Neural crest cell (in vitro differentiated cells): Measurements from ENCODE around the gene DOCK4. TPM values are rescaled to one million over a fixed set of nuclear protein-coding genes. Genes with fewer than 3 reads are reported as not detected.

Source experiments
- DNase-seq: peaks from one replicate; pipeline ENCODE4 v3.0.0; 2021; ENCODE audit warnings: low read depth, mixed read lengths, low spot score
- H3K27ac Mint-ChIP-seq: one replicate; pipeline ENCODE4 v1.8.0; 2021; ENCODE audit warnings: mild to moderate bottlenecking, mixed read lengths; ENCODE audit not compliant: unreplicated experiment
- H3K27me3 Mint-ChIP-seq: 2 replicates; pipeline ENCODE4 v1.8.0; 2021; ENCODE audit warnings: low read depth, mild to moderate bottlenecking, mixed read lengths
- H3K36me3 Mint-ChIP-seq: 2 replicates; pipeline ENCODE4 v1.8.0; 2021; ENCODE audit warnings: low read depth, mild to moderate bottlenecking, mixed read lengths
- H3K4me1 Mint-ChIP-seq: 2 replicates; pipeline ENCODE4 v1.8.0; 2021; ENCODE audit warnings: mixed read lengths
- H3K4me3 Mint-ChIP-seq: one replicate; pipeline ENCODE4 v1.8.0; 2021; ENCODE audit warnings: mild to moderate bottlenecking, mixed read lengths
- H3K9me3 Mint-ChIP-seq: 2 replicates; pipeline ENCODE4 v1.8.0; 2021; ENCODE audit warnings: mixed read lengths
- total RNA-seq: library from RNA; stranded (reverse); gene quantifications from 2 replicates; pipeline ENCODE4 v1.2.1, GENCODE V29; 2021
- TF ChIP-seq, protein P1 (sequence below): fragments of 200-600 bp; sonication (generic); conservative IDR thresholded peaks from 2 replicates; pipeline ENCODE4 v1.5.0; 2021; ENCODE audit warnings: antibody characterized with exemption, mild to moderate bottlenecking

Gene DOCK4
- total RNA-seq, 1 donor from 2014 or later = 15.3 TPM

DNA sequence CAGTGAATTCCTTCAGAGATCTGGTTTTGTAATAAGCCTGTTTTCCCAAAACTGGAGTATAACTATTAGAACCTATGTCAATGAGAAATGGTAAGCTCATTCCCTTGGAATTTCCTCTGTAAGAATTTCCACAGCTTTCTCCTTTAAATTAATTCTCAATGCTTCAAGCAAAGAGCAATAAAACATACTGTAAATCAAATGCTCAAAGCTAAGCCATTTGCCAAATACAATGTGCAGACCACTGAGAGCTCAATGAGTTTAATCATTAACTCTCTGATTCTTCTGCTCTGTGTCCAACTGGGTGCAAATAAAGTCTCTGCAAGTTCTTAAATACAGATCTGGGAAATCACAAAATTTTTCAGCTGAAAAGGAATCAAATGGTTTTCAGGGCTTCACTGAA, 416.3 kb downstream of the DOCK4 start:
- DNase-seq = no peak
- H3K4me3 Mint-ChIP-seq = no peak overlapping the region
- no peak overlapping the region for H3K27ac Mint-ChIP-seq
- peaks cover 18% of the 10 kb centered on the region for H3K36me3 Mint-ChIP-seq
- H3K4me1 Mint-ChIP-seq = no peaks in the 10 kb centered on the region
- H3K9me3 Mint-ChIP-seq = peaks cover 10% of the 10 kb centered on the region
- H3K27me3 Mint-ChIP-seq = no peaks in the 10 kb centered on the region
- TF ChIP-seq, protein P1, sequence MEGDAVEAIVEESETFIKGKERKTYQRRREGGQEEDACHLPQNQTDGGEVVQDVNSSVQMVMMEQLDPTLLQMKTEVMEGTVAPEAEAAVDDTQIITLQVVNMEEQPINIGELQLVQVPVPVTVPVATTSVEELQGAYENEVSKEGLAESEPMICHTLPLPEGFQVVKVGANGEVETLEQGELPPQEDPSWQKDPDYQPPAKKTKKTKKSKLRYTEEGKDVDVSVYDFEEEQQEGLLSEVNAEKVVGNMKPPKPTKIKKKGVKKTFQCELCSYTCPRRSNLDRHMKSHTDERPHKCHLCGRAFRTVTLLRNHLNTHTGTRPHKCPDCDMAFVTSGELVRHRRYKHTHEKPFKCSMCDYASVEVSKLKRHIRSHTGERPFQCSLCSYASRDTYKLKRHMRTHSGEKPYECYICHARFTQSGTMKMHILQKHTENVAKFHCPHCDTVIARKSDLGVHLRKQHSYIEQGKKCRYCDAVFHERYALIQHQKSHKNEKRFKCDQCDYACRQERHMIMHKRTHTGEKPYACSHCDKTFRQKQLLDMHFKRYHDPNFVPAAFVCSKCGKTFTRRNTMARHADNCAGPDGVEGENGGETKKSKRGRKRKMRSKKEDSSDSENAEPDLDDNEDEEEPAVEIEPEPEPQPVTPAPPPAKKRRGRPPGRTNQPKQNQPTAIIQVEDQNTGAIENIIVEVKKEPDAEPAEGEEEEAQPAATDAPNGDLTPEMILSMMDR = no peak

DNA sequence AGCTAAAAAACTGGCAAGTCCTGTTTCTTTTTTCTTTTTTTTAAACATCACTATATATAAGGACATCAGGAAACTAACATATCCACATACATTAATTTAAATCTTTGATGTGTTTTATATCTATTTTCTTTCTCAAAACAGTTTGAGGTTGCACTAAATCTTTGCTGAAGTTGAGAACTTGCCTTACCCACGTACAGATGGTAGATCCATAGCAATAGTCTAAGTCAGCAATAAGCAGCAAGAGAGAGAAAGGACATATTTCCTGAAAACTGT, 417.2 kb downstream of the DOCK4 start:
- Mint-ChIP-seq H3K4me3 (no peak overlapping the region), H3K27ac (no peak overlapping the region), H3K36me3 (peaks cover 15% of the 10 kb centered on the region), H3K9me3 (peaks cover 2% of the 10 kb centered on the region), H3K4me1 (no peaks in the 10 kb centered on the region), H3K27me3 (no peaks in the 10 kb centered on the region)
- TF ChIP-seq, protein P1 = no peak
- DNase-seq = no peak

DNA sequence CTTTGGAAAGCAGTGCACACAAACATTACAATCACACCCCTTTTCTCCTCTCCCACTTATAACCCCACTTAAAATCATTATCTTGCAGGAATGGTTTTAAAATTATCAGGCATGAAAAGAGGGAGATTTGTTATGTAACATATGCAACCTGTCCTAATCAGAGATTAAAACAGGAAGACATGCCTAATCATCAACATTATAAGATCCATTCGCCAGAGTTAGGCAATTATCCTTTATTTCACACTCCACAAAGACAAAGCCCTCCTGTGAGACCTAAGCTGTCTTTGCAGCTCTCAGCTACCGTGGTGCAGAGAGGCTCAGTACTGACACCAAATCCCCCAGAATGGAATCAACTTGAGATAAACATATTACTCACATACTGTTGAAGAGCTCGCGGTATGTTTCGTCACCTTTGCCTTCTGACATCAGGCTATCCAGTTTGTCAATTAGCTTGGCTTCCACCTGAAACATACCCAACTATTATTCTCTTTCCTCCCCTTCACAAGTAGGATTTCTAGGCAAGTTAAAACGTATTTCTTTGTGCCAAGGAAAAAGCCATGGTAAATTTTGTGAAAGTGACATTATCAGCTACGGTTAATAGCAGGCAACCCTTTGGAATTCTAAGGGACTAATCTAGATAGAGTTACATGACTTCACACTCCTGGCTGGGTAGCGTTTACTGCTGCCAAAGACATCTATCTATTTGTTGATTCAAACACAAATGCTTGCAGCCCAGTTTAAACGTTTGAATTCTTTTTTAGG, 417.7 kb downstream of the DOCK4 start:
- DNase-seq = no peak
- Mint-ChIP-seq H3K9me3 (no peaks in the 10 kb centered on the region), H3K27ac (no peak overlapping the region), H3K4me1 (no peaks in the 10 kb centered on the region), H3K27me3 (no peaks in the 10 kb centered on the region), H3K4me3 (no peak overlapping the region), H3K36me3 (peaks cover 11% of the 10 kb centered on the region)
- TF ChIP-seq, protein P1 = no peak

DNA sequence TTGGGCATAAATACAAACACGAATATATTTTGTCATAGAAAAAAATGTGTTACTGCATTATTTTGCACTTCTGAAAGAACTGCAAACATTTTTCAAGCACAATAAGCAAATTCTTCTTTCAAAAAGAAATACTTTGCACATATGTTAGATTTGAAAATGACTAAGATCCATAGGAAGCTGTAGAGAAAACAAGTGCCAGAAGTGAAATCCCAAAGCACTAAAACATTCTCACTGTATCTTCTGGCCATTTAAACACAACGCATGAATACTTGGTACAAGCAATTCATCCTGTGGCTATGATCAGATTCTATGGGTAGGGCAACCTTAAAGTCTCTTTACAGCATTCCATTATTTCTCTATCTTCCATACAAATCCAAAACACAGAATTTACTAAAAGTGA, 418.5 kb downstream of the DOCK4 start:
- H3K9me3 Mint-ChIP-seq = no peaks in the 10 kb centered on the region
- H3K4me3 Mint-ChIP-seq = no peak overlapping the region
- no peaks in the 10 kb centered on the region for H3K27me3 Mint-ChIP-seq
- TF ChIP-seq, protein P1 = no peak
- H3K4me1 Mint-ChIP-seq = no peaks in the 10 kb centered on the region
- H3K36me3 Mint-ChIP-seq = peaks cover 9% of the 10 kb centered on the region
- no peak overlapping the region for H3K27ac Mint-ChIP-seq
- no peak for DNase-seq

DNA sequence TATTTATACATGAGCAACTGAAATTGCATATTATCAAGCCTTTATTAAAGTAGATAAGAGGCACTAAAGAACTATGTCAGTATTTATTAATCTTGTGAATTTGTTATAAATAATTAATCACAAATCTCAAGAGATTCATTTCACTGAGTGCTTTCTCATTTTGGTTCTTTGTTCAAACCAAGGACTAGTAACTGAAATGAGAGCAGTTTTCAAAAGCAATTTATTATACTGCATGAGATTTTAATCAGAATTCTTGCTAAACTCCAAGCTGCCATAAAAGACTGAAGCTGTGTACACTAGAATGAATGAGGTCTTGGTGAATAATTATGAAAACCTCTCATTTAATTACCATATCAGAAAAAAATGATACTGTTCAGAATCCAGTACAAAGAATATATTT, 419.1 kb downstream of the DOCK4 start:
- Mint-ChIP-seq H3K27ac (no peak overlapping the region), H3K9me3 (no peaks in the 10 kb centered on the region), H3K4me1 (no peaks in the 10 kb centered on the region), H3K27me3 (no peaks in the 10 kb centered on the region), H3K36me3 (peaks cover 6% of the 10 kb centered on the region), H3K4me3 (no peak overlapping the region)
- no peak for DNase-seq
- TF ChIP-seq, protein P1 = no peak

DNA sequence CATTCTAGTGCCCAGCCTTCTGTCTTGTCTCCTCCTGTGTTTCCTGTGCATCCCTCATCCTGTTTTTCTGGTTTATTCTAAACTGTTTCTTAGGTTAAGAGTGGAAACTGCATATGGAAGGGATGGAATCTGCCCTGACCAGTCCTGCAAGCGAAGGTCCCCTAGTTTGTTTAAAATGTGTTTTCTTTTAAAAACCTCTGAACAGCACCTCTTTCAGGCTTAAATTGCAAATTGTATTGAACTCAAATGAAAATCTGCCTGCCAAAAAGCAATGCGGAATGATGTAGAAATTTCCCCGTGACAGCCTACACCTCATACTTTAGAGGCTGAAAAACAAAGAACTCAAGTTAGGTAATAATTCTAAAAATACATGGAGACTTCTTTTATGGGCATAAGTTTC, 421.1 kb downstream of the DOCK4 start:
- H3K4me3 Mint-ChIP-seq = no peak overlapping the region
- H3K27ac Mint-ChIP-seq = no peak overlapping the region
- H3K4me1 Mint-ChIP-seq = no peaks in the 10 kb centered on the region
- H3K27me3 Mint-ChIP-seq = no peaks in the 10 kb centered on the region
- H3K36me3 Mint-ChIP-seq = peaks cover 19% of the 10 kb centered on the region
- TF ChIP-seq, protein P1 = no peak
- H3K9me3 Mint-ChIP-seq = no peaks in the 10 kb centered on the region
- DNase-seq = no peak
